H9 (cell line): ENCODE results near the gene RALGDS. TPM values are rescaled to one million over a fixed set of nuclear protein-coding genes. Genes with fewer than 3 reads are reported as not detected.

ENCODE experiments used
- DNase-seq: peaks from one replicate; pipeline ENCODE4 v3.0.0-alpha.2; 2017
- H2AFZ ChIP-seq: one replicate; pipeline ENCODE4 v1.6.1; 2013; ENCODE audit warnings: mild to moderate bottlenecking, low read length, control low read depth, moderate library complexity
- H2AK5ac ChIP-seq: 2 replicates; pipeline ENCODE4 v1.6.1; 2013; ENCODE audit warnings: low read length, control low read depth, mixed read lengths; ENCODE audit not compliant: insufficient read length
- H2BK120ac ChIP-seq: one replicate; pipeline ENCODE4 v1.6.1; 2013; ENCODE audit warnings: low read depth, mild to moderate bottlenecking, low read length, control low read depth, inconsistent platforms; ENCODE audit not compliant: poor library complexity, severe bottlenecking
- H2BK12ac ChIP-seq: 2 replicates; pipeline ENCODE4 v1.6.1; 2013; ENCODE audit warnings: low read length, control low read depth, mixed read lengths, low read depth; ENCODE audit not compliant: insufficient read length
- H2BK15ac ChIP-seq: 2 replicates; pipeline ENCODE4 v1.6.1; 2013; ENCODE audit warnings: low read depth, low read length, control low read depth
- H2BK20ac ChIP-seq: one replicate; pipeline ENCODE4 v1.6.1; 2013; ENCODE audit warnings: low read depth, mild to moderate bottlenecking, low read length, control low read depth, inconsistent platforms; ENCODE audit not compliant: poor library complexity, severe bottlenecking
- H2BK5ac ChIP-seq: 2 replicates; pipeline ENCODE4 v1.6.1; 2013; ENCODE audit warnings: low read length, control low read depth, mixed read lengths; ENCODE audit not compliant: insufficient read length
- H3K14ac ChIP-seq: 2 replicates; pipeline ENCODE4 v1.6.1; 2013; ENCODE audit warnings: low read length, control low read depth; ENCODE audit not compliant: insufficient read depth
- H3K18ac ChIP-seq: 2 replicates; pipeline ENCODE4 v1.6.1; 2013; ENCODE audit warnings: low read depth, mild to moderate bottlenecking, mixed read lengths, low read length, control low read depth; ENCODE audit not compliant: insufficient read length
- H3K23ac ChIP-seq: 2 replicates; pipeline ENCODE4 v1.6.1; 2013; ENCODE audit warnings: low read length, control low read depth, mixed read lengths, low read depth; ENCODE audit not compliant: insufficient read length
- H3K23me2 ChIP-seq: 2 replicates; pipeline ENCODE4 v1.6.1; 2013; ENCODE audit warnings: low read depth, mild to moderate bottlenecking, mixed read lengths, low read length, control low read depth; ENCODE audit not compliant: insufficient read length, poor library complexity, severe bottlenecking
- H3K27ac ChIP-seq: 2 replicates; pipeline ENCODE4 v1.5.1; 2013; ENCODE audit warnings: low read length, control low read depth, mixed read lengths, low read depth; ENCODE audit not compliant: insufficient read length
- H3K27me3 ChIP-seq: 2 replicates; pipeline ENCODE4 v1.6.1; 2013; ENCODE audit warnings: low read length, control low read depth, inconsistent platforms; ENCODE audit not compliant: insufficient read depth
- H3K4ac ChIP-seq: 2 replicates; pipeline ENCODE4 v1.6.1; 2013; ENCODE audit warnings: low read depth, mild to moderate bottlenecking, control low read depth, inconsistent platforms, low read length, moderate library complexity
- H3K4me1 ChIP-seq: 2 replicates; pipeline ENCODE4 v1.6.1; 2013; ENCODE audit warnings: low read length, control low read depth, inconsistent platforms; ENCODE audit not compliant: insufficient read depth
- H3K4me2 ChIP-seq: 2 replicates; pipeline ENCODE4 v1.6.1; 2013; ENCODE audit warnings: low read length, control low read depth, mixed read lengths; ENCODE audit not compliant: insufficient read length, insufficient read depth
- H3K56ac ChIP-seq: 2 replicates; pipeline ENCODE4 v1.6.1; 2013; ENCODE audit warnings: low read depth, mild to moderate bottlenecking, mixed read lengths, low read length, control low read depth; ENCODE audit not compliant: insufficient read length
- H3K79me1 ChIP-seq: 2 replicates; pipeline ENCODE4 v1.6.1; 2013; ENCODE audit warnings: low read depth, mild to moderate bottlenecking, moderate library complexity, low read length, control low read depth, inconsistent platforms; ENCODE audit not compliant: insufficient read depth, poor library complexity, severe bottlenecking
- H3K79me2 ChIP-seq: 2 replicates; pipeline ENCODE4 v1.6.1; 2013; ENCODE audit warnings: low read length, control low read depth, inconsistent platforms; ENCODE audit not compliant: insufficient read depth
- H3K9ac ChIP-seq: 2 replicates; pipeline ENCODE4 v1.6.1; 2013; ENCODE audit warnings: low read length, control low read depth, mixed read lengths; ENCODE audit not compliant: insufficient read length; ENCODE audit errors: extremely low read depth
- H3K9me3 ChIP-seq: one replicate; pipeline ENCODE4 v1.6.1; 2013; ENCODE audit warnings: low read depth, low read length, inconsistent platforms; ENCODE audit not compliant: control insufficient read depth
- H3T11ph ChIP-seq: one replicate; pipeline ENCODE4 v1.6.1; 2013; ENCODE audit warnings: mild to moderate bottlenecking, low read length, control low read depth, inconsistent platforms
- H4K20me1 ChIP-seq: one replicate; pipeline ENCODE4 v1.6.1; 2013; ENCODE audit not compliant: control insufficient read depth, insufficient read length, insufficient read depth
- H4K5ac ChIP-seq: 2 replicates; pipeline ENCODE4 v1.6.1; 2013; ENCODE audit warnings: low read depth, mild to moderate bottlenecking, mixed read lengths, low read length, control low read depth; ENCODE audit not compliant: insufficient read length
- H4K8ac ChIP-seq: replicated peaks from 2 replicates; pipeline ENCODE4 v1.6.1; 2013; ENCODE audit warnings: low read length, control low read depth, mixed read lengths, low read depth; ENCODE audit not compliant: insufficient read length
- H4K91ac ChIP-seq: 2 replicates; pipeline ENCODE4 v1.6.1; 2013; ENCODE audit warnings: low read depth, mild to moderate bottlenecking, moderate library complexity, mixed read lengths, low read length, control low read depth; ENCODE audit not compliant: insufficient read length
- H3K27ac Mint-ChIP-seq, 3 experiments: 2 replicates in 2 of 3; 3 replicates in 1 of 3; pipeline ENCODE4 v1.8.0; 2020 to 2021; ENCODE audit warnings: mixed read lengths in 3 of 3, mild to moderate bottlenecking in 1 of 3, moderate library complexity in 1 of 3
- H3K27me3 Mint-ChIP-seq: 2 replicates; pipeline ENCODE4 v1.8.0; 2021; ENCODE audit warnings: low read depth, mild to moderate bottlenecking, moderate library complexity, mixed read lengths
- H3K36me3 Mint-ChIP-seq, 3 experiments: 2 replicates in 2 of 3; 3 replicates in 1 of 3; pipeline ENCODE4 v1.8.0; 2020 to 2021; ENCODE audit warnings: low read depth in 3 of 3, mixed read lengths in 3 of 3; ENCODE audit not compliant: insufficient read depth in 1 of 3
- H3K4me1 Mint-ChIP-seq, 2 experiments: 2 replicates each; pipeline ENCODE4 v1.8.0; 2020; ENCODE audit warnings: mixed read lengths in 2 of 2
- H3K4me3 Mint-ChIP-seq, 2 experiments: 2 replicates in 1 of 2; 3 replicates in 1 of 2; pipeline ENCODE4 v1.8.0; 2020 to 2021; ENCODE audit warnings: mild to moderate bottlenecking in 2 of 2, mixed read lengths in 2 of 2, moderate library complexity in 1 of 2
- H3K9me3 Mint-ChIP-seq, 2 experiments: 2 replicates in 1 of 2; 3 replicates in 1 of 2; pipeline ENCODE4 v1.8.0; 2020; ENCODE audit warnings: mild to moderate bottlenecking in 2 of 2, mixed read lengths in 2 of 2, moderate library complexity in 1 of 2
- WGBS: extraction: QIAGEN DNeasy Blood & Tissue Kit; methylation state at CpG from one replicate; pipeline ENCODE4 v1.1.7; 2013; ENCODE audit warnings: missing lambda C conversion rate, low lambda C conversion rate, mixed read lengths; ENCODE audit not compliant: insufficient read length; ENCODE audit errors: extremely low coverage; 5-methylcytosine and 5-hydroxymethylcytosine counted together
- total RNA-seq: library from RNA; stranded (reverse); gene quantifications from 2 replicates; pipeline ENCODE4 v1.2.1, GENCODE V29; 2021
- TF ChIP-seq, protein P1 (sequence below): fragments of 200-600 bp; sonication (generic); conservative IDR thresholded peaks from 3 replicates; pipeline ENCODE4 v1.8.0; 2021; ENCODE audit warnings: antibody characterized with exemption, mild to moderate bottlenecking

The RALGDS gene
- total RNA-seq, 1 experiment from 2014 or later, result 21.3 TPM

- H3K14ac ChIP-seq, result peak overlapping the region; percentile 69
- H3K27me3 Mint-ChIP-seq, result peaks cover 53% of the 10 kb centered on the region
- H2AFZ ChIP-seq, result no peak overlapping the region
- peaks cover 3% of the 10 kb centered on the region; the same call in 1 of the 2 replicates for H3K4me1 ChIP-seq
- peak; percentile 43 for DNase-seq
- H3K27ac ChIP-seq, result no peak overlapping the region
- no peak overlapping the region for H3K23ac ChIP-seq
- H3K27ac Mint-ChIP-seq, result no peak overlapping the region
- no peak overlapping the region for H2BK15ac ChIP-seq
- H3K79me2 ChIP-seq, result no peaks in the 10 kb centered on the region
- WGBS, result no CpG with 5 or more reads among the region's 66 CpGs
- H4K5ac ChIP-seq, result no peak overlapping the region
- H3K36me3 Mint-ChIP-seq, result no peaks in the 10 kb centered on the region; a peak in 1 of 7 replicates
- peak overlapping the region; percentile 15 for H3K9ac ChIP-seq
- TF ChIP-seq, protein P1, sequence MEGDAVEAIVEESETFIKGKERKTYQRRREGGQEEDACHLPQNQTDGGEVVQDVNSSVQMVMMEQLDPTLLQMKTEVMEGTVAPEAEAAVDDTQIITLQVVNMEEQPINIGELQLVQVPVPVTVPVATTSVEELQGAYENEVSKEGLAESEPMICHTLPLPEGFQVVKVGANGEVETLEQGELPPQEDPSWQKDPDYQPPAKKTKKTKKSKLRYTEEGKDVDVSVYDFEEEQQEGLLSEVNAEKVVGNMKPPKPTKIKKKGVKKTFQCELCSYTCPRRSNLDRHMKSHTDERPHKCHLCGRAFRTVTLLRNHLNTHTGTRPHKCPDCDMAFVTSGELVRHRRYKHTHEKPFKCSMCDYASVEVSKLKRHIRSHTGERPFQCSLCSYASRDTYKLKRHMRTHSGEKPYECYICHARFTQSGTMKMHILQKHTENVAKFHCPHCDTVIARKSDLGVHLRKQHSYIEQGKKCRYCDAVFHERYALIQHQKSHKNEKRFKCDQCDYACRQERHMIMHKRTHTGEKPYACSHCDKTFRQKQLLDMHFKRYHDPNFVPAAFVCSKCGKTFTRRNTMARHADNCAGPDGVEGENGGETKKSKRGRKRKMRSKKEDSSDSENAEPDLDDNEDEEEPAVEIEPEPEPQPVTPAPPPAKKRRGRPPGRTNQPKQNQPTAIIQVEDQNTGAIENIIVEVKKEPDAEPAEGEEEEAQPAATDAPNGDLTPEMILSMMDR, result no peak
- no peak overlapping the region for H2AK5ac ChIP-seq
- peaks cover 8% of the 10 kb centered on the region; the same call in 1 of the 2 replicates for H3K27me3 ChIP-seq
- no peak overlapping the region for H3T11ph ChIP-seq
- peak overlapping the region; percentile 46 for H3K18ac ChIP-seq
- H3K9me3 Mint-ChIP-seq, result no peaks in the 10 kb centered on the region
- H3K9me3 ChIP-seq, result no peaks in the 10 kb centered on the region
- no peak overlapping the region for H4K8ac ChIP-seq
- H3K4me1 Mint-ChIP-seq, result peaks cover 9 to 29% of the 10 kb centered on the region in 2 experiments
- peak overlapping the region; percentile 64 to 83 for H3K4me3 Mint-ChIP-seq
- H3K56ac ChIP-seq, result no peak overlapping the region
- H3K4me2 ChIP-seq, result peak overlapping the region; percentile 58
- H3K4ac ChIP-seq, result no peak overlapping the region
- H4K91ac ChIP-seq, result no peak overlapping the region
- H2BK12ac ChIP-seq, result no peak overlapping the region
- H3K23me2 ChIP-seq, result peaks cover 9% of the 10 kb centered on the region
- no peak overlapping the region for H2BK120ac ChIP-seq
- peaks cover 8% of the 10 kb centered on the region for H4K20me1 ChIP-seq
- H2BK5ac ChIP-seq, result no peak overlapping the region
- H3K79me1 ChIP-seq, result no peaks in the 10 kb centered on the region
- H2BK20ac ChIP-seq, result no peak overlapping the region
Observed at GRCh38 chr9:133120501-133121197, 391 bp downstream of the RALGDS start.
